ENCODE results near the gene PACRG. TPM values are rescaled to one million over a fixed set of nuclear protein-coding genes. Genes with fewer than 3 reads are reported as not detected.

The PACRG gene
- total RNA-seq, 1 donor from 2014 or later: 2.4 TPM

DNA sequence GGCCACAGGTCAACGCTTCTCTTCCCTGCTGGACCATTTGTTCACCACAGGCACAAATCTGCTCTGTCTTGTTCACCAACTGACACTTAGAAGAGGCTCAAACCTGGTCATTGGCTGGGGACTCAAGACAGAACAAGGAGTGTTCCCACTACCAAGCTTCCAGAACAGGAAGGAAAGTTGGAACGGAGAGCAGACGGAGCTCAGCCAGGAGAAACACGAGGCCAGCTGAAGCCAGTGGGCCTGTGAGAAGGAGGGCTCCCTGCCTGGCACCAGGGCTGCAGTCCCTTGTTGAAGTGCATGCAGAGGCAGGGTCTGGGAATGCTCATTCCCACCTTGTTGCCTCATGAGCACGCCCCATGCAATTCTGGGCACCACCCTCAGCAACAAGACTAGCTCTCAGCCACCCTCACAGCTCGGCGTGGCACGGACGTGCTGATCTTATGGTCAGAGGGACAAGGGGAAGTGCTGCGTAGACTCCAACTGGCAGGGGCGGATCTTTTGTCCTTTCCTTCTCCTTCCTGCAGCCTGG is 450.2 kb downstream of the PACRG start:
- no peak overlapping the region for H3K4me3 Mint-ChIP-seq (ENCODE audit: low read depth)
- no peak overlapping the region for H3K27ac Mint-ChIP-seq
- no peak for DNase-seq (ENCODE audit: low spot score, unreplicated experiment)
- no peaks in the 10 kb centered on the region for H3K36me3 Mint-ChIP-seq (ENCODE audit: insufficient read depth)
- TF ChIP-seq, protein P1, sequence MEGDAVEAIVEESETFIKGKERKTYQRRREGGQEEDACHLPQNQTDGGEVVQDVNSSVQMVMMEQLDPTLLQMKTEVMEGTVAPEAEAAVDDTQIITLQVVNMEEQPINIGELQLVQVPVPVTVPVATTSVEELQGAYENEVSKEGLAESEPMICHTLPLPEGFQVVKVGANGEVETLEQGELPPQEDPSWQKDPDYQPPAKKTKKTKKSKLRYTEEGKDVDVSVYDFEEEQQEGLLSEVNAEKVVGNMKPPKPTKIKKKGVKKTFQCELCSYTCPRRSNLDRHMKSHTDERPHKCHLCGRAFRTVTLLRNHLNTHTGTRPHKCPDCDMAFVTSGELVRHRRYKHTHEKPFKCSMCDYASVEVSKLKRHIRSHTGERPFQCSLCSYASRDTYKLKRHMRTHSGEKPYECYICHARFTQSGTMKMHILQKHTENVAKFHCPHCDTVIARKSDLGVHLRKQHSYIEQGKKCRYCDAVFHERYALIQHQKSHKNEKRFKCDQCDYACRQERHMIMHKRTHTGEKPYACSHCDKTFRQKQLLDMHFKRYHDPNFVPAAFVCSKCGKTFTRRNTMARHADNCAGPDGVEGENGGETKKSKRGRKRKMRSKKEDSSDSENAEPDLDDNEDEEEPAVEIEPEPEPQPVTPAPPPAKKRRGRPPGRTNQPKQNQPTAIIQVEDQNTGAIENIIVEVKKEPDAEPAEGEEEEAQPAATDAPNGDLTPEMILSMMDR (IDR thresholded peaks at IDR 0.05; ENCODE audit: unreplicated experiment): no peak
- no peaks in the 10 kb centered on the region for H3K9me3 Mint-ChIP-seq (ENCODE audit: low read depth)
- H3K27me3 Mint-ChIP-seq: peaks cover 24% of the 10 kb centered on the region
- H3K4me1 Mint-ChIP-seq (ENCODE audit: low read depth): peaks cover 6% of the 10 kb centered on the region

DNA sequence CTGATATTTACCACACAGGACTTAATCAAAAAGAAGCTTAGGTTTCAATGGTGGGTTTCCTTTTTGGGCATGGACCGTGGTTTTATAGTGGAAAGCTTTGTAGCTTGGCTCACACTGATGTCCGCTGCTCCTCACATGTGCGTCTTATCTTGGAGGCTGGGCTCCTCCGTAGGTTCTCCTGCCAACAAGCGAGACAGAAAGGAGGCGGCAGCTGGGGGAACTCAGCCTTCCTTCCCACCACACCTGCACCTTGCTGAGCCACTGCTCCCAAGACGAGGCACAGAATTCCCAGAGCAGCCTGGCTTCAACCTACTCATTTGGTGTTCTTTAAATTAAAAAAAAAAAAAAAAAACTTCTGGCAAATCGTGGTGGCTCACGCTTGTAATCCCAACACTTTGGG is 451.3 kb downstream of the PACRG start:
- H3K27ac Mint-ChIP-seq: no peak overlapping the region
- peaks cover 6% of the 10 kb centered on the region for H3K4me1 Mint-ChIP-seq (ENCODE audit: low read depth)
- no peak overlapping the region for H3K4me3 Mint-ChIP-seq (ENCODE audit: low read depth)
- no peaks in the 10 kb centered on the region for H3K9me3 Mint-ChIP-seq (ENCODE audit: low read depth)
- TF ChIP-seq, protein P1 (IDR thresholded peaks at IDR 0.05; ENCODE audit: unreplicated experiment): no peak
- peaks cover 27% of the 10 kb centered on the region for H3K27me3 Mint-ChIP-seq
- no peak for DNase-seq (ENCODE audit: low spot score, unreplicated experiment)
- no peaks in the 10 kb centered on the region for H3K36me3 Mint-ChIP-seq (ENCODE audit: insufficient read depth)

DNA sequence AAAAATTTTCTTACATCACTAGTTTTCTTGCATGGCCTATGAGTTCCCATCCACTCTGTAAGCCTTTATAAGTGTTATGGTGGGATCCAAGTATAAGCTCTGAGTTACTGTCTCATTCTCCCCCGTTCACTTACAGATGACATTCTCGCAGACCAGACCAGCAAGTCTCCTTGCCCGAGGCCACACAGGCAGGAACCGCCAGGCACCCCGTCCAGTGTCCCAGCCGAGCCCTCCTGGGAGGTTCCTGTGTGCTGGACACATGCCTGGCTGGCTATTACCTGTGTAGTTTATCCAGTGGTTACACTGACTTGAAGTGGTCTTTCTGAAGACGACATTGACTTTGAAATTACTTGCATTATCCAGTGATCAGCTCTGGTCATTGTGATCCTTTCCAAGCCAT is 451.9 kb downstream of the PACRG start:
- no peaks in the 10 kb centered on the region for H3K9me3 Mint-ChIP-seq (ENCODE audit: low read depth)
- H3K27me3 Mint-ChIP-seq: peaks cover 25% of the 10 kb centered on the region
- no peak overlapping the region for H3K4me3 Mint-ChIP-seq (ENCODE audit: low read depth)
- H3K27ac Mint-ChIP-seq: no peak overlapping the region
- TF ChIP-seq, protein P1 (IDR thresholded peaks at IDR 0.05; ENCODE audit: unreplicated experiment): no peak
- no peaks in the 10 kb centered on the region for H3K36me3 Mint-ChIP-seq (ENCODE audit: insufficient read depth)
- no peak for DNase-seq (ENCODE audit: low spot score, unreplicated experiment)
- peaks cover 6% of the 10 kb centered on the region for H3K4me1 Mint-ChIP-seq (ENCODE audit: low read depth)

DNA sequence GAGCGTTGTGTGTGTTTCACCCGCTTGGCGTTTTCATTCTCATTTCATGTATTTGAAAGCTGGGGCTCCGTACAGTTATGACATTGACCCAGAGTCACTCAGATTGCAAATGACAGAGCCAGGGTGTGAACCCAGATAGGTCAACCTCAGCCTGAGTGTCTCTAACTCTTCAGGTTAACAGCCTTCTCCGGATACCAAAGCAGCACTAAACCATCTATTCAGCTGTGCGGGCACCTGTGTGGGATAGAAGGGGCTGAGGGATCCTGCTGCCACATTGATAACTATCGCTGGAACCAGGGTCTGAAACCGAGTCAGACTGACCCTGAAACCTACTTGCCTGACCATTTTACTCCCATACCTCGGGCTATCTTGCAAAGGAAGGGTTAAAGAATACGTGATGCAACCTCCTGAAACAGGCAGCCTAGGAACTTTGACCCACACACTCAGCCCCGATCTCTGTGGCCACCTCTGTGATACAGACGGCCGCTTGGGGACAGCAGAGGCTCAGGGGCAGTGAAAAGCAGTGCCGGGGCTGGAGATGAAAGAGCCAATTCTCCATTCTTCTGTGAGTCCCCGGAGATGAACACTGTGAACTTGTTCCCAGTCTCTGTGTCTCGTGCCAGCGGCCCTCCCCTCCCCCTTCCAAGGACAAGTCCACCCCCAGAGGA is 453.2 kb downstream of the PACRG start:
- H3K9me3 Mint-ChIP-seq (ENCODE audit: low read depth): no peaks in the 10 kb centered on the region
- no peaks in the 10 kb centered on the region for H3K36me3 Mint-ChIP-seq (ENCODE audit: insufficient read depth)
- H3K27ac Mint-ChIP-seq: peak overlapping the region; percentile 42
- peak; percentile 27 for DNase-seq (ENCODE audit: low spot score, unreplicated experiment)
- TF ChIP-seq, protein P1 (IDR thresholded peaks at IDR 0.05; ENCODE audit: unreplicated experiment): peak; percentile 66
- H3K4me3 Mint-ChIP-seq (ENCODE audit: low read depth): no peak overlapping the region
- H3K27me3 Mint-ChIP-seq: peaks cover 24% of the 10 kb centered on the region
- H3K4me1 Mint-ChIP-seq (ENCODE audit: low read depth): peaks cover 1% of the 10 kb centered on the region

DNA sequence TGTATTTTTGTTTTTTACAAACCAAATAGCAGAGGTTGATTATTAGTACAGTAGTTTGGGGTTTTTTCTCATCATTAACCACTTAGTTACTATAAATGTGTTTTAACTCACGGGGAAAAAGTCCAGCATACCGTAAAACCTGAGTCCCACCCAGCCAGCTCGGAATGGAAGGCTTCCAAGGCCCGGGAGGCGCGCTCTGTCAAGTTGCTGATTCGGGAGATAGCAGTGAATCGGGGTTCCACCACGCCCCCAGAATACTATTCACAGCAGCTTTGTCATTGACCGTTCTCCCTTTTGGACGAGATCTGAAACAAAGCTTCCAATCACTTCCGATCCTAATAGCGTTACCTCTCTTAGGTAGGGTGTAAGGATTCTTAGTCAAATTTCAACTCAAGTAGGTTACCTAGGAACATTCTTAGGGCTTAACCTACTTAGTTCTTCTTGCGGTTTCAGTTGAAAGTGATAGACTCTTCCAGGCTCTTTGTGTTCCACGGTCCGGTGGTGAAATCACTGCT is 453.9 kb downstream of the PACRG start:
- Mint-ChIP-seq H3K36me3 (ENCODE audit: insufficient read depth) (no peaks in the 10 kb centered on the region), H3K27ac (no peak overlapping the region), H3K4me1 (ENCODE audit: low read depth) (no peaks in the 10 kb centered on the region), H3K4me3 (ENCODE audit: low read depth) (no peak overlapping the region), H3K9me3 (ENCODE audit: low read depth) (no peaks in the 10 kb centered on the region), H3K27me3 (peaks cover 24% of the 10 kb centered on the region)
- TF ChIP-seq, protein P1 (IDR thresholded peaks at IDR 0.05; ENCODE audit: unreplicated experiment): no peak
- DNase-seq (ENCODE audit: low spot score, unreplicated experiment): no peak

All from progenitor cell of endocrine pancreas (in vitro differentiated cells).